ENCODE measurements around the gene NEK8.

- TF ChIP-seq EZH2 (IDR thresholded peaks at IDR 0.05; ENCODE audit: borderline replicate concordance, low read length): no peak
- TF ChIP-seq, protein P1, sequence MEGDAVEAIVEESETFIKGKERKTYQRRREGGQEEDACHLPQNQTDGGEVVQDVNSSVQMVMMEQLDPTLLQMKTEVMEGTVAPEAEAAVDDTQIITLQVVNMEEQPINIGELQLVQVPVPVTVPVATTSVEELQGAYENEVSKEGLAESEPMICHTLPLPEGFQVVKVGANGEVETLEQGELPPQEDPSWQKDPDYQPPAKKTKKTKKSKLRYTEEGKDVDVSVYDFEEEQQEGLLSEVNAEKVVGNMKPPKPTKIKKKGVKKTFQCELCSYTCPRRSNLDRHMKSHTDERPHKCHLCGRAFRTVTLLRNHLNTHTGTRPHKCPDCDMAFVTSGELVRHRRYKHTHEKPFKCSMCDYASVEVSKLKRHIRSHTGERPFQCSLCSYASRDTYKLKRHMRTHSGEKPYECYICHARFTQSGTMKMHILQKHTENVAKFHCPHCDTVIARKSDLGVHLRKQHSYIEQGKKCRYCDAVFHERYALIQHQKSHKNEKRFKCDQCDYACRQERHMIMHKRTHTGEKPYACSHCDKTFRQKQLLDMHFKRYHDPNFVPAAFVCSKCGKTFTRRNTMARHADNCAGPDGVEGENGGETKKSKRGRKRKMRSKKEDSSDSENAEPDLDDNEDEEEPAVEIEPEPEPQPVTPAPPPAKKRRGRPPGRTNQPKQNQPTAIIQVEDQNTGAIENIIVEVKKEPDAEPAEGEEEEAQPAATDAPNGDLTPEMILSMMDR (IDR thresholded peaks at IDR 0.05; ENCODE audit: low read length): no peak
Measured at GRCh38 chr17:28747801-28748750, 19.5 kb downstream of the NEK8 start.

Measured in OCI-LY1 (cell line).